Activated CD4-positive, alpha-beta T cell treated with anti-CD3 and anti-CD28 coated beads, Interleukin-2, Interleukin-4, amounts not matched to agents 100 ng/mL and 50 ng/mL, durations not matched to agents 16 hours and 8 hours (primary cell): Measurements from ENCODE around the gene MNX1.

ENCODE experiments used
- DNase-seq: peaks from one replicate; pipeline ENCODE4 v3.0.0-alpha.2; 2020; ENCODE audit warnings: low spot score

MNX1 gene

DNA sequence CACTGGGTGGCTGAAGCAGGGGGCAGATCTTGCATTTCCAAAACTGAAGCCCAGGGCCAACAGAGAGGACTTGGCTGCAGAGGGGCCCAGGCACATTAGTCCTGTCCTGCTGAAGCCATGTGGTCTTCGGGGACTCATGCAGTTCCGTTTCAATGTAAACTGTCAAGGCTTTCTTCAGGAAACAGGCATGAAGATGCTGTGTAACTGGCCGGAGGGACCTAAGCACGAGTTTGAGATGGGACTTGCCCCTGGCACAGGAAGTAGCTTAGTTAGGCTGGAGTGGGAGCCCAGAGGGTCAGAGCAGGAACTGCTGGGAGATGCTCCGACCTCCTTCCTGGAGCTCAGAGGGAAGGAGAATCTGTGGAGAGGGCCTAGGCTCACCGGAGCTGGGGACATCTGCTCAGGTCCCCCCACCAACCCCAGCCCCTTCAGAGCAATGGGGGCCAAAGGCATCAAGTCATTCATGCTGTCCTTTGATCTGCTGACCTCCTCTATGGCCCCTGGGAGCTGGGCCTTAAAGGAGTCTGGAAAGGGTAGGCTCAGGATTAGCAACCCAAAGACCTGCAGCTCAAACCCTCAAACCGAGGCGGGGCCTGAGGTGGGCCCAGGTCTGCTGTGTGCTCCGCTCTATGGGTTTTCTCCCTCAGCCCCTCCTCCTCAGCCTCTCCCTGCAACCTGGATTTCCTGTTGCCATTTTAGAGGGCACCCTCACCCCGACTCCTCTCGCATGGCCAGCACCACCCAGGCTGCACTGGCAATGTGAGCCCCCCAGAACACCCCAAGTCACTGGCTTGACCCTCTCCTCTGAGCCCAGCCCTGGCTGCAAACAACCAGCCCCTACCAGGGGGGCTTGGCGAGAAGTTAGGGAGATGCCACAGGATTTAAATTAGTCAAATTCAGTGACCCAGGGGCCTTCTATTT is 4.4 kb upstream of the MNX1 start:
- no peak for DNase-seq

DNA sequence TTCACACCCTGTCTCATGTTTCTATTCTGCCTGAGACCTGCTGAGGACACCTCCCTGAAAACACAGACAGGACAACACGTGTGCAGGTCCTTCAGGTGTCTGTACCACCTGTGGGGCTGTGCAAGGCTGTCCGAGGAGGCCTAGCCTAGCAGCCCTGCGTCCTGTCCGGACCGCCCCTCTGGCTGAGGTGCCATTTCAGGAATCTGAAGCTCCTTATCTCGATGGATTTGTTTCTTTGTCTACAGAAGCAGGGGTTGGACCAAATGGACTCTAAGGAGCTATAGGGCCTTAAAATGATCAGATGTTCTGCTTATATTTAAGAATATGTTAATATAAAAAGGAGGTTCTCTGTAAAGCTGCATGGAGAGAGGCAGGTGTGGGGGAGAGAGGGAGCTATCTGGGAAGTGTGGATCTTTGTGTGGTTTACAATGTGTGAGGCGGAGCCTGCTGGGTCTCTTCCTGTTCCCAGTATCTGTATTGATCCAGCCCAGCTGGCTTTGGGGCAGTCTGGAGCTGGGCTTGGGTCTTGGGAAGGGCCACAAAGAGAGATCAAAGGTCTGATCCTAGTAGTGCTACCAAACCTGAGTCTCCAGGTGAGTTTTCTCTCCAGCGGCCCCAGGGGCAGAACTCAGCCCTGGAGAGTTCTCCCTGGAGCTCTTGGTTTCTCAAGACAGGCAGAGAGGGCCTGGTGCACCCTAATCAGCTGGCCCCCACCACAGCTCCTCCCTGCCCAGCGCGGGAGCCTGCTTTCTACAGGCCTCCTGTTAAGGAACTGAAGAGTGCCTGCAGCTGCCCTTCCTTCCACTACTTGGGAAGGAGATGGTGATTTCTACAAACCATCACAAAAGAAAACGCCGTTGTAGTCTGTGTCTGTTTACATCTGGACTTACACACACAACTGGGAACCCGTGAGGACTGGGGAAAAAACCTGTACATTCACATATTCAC is 3.4 kb upstream of the MNX1 start:
- DNase-seq, result no peak

DNA sequence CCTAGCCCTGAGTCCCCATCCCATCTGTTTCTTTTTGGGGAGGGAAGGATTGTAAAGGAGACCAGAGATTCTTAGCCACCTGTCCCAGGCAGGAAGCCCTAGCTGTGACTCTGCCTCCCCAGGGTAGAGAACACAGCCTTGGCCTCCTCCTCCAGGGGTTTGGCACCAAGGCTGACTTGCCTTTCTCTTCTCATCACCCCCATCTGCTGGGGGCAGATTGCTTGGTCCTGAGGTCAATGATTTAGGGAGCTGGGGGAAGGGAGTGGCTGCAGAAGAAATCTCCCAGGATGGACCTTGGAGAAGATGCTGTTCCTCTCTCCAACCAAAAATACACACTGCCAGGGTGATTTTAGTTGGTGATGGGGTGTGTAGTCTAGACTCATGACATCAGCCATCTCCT is 2.6 kb upstream of the MNX1 start:
- DNase-seq, result no peak

GRCh38 chr7:157012113-157012547 is 1.7 kb upstream of the MNX1 start:
- DNase-seq, result no peak

GRCh38 chr7:157011333-157012112 is 1.1 kb upstream of the MNX1 start:
- no peak for DNase-seq

- no peak for DNase-seq
Measured at GRCh38 chr7:157009778-157010587, 480 bp downstream of the MNX1 start.

DNA sequence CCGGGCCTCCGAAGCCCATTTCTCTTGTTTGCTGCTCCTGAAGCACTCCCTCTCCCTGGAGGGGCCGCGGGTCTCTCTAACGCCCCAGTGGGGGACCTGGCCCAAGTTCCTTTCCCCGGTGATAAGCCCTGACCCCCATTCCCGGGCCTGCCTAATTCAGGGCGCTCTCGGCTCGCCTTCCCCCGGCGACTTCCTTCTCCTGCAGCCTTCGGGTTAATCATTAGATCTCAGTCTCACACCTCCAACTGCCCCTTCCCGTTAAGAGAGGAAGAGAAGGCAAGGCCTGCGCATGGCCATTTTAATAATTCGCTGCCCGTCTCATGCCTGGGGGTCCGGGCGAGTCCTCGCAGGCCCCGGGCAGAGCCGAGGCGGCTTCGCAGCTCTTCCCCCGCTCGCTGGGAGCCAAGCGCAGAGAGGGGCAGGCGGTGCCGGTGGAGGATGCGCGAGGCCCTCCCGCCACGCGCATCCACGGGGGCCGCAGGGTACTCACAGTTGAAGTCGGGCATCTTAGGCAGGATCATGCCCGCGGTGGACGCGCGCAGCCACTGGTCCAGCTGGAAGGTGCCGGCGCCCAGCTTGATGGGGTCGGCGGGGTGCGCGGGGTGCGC is 1.2 kb downstream of the MNX1 start:
- no peak for DNase-seq

GRCh38 chr7:157008206-157009169 is 2.0 kb downstream of the MNX1 start:
- no peak for DNase-seq

DNA sequence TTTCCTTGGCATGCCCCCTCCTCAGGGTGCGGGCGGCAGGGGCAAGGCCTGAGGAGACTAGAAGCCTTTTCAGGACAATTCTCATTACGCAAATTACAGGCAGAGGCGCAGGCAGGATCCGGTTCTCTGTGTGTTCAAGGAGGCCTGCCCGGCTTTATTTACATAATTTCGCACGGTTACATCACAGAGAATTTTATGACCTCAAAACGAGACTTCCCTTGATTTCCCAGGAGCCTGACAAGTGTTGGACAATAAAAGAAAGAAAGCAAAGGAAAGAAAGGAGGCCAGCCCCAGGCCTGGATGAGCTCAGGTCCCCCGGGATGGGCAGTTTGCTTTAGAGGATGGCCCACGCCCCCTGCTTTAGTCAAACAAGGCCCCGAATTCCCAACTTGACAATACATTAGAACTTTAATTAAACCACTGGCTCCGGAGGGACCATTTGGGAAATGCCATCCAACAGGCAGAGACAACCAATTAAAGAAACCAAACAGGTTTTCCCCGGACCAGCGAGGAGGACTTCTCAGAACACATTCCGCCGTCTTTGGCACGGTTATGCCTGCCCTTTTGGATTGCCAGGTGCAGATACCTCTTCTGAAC is 2.9 kb downstream of the MNX1 start:
- no peak for DNase-seq

DNA sequence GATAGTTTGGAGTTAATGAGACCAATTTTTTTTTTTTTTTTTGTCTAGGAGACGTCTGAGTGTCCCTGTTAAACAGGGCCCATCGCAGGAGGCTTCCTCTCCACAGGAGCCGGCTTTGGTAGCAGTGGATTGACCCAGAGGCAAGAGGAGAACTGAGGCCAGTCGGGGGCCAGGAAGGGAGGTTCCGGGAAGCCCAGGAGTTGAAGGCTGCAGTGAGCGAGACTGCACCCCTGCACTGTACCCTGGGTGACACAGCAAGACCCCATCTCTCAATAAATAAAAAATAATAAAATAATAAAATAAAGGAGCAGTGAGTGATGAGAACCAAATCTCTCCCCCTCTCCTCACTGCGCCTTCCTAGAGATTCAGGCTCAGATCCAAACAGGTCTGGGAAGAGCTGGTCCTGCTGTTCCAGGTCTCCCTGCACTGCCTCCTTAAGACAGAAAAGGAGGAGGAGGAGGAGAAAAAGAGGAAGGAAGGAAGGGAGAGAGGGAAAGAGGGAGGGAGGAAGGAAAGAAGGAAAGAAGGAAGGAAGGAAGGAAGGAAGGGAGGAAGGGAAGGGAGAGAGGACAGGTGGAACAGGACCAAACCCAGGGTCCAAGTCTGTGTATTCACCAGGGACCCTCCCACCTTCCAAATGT is 3.5 kb downstream of the MNX1 start:
- no peak for DNase-seq

GRCh38 chr7:157006205-157006747 is 4.2 kb downstream of the MNX1 start:
- DNase-seq, result no peak

DNA sequence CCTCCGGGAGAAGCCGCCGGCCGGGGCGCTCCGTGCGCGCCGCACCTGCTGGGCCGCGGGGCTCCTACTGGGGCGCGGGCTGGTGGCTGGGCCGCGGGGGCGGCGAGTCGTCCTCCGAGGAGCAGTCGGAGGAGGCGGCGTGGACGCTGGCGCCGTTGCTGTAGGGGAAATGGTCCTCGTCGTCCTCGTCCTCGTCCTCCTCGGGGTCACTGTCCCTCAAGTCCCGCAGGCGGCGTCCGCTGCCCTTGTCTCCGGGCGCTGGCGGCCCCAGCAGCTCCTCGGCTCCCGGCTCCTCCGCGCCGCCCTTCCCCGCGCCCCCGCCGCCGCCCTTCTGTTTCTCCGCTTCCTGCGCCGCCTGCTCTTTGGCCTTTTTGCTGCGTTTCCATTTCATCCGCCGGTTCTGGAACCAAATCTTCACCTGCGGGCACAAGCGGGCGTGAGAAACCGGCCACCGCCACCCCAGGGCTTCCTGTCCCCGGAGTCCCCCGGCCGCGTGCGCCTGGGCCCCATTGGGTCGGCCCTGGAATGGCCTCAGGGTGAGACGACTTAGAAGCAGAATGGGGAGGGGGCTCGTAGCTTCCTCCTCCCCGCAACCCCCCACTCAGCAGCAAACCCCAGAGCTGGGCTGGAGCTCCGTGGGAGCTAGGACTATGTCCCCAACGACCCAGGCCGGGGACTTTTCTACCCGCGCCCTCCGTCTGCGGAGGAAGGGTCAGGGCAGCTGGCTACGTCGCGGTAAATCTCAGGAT is 4.8 kb downstream of the MNX1 start:
- DNase-seq, result no peak

GRCh38 chr7:157004521-157005455 is 5.7 kb downstream of the MNX1 start:
- no peak for DNase-seq

- DNase-seq, result no peak
Measured at GRCh38 chr7:157003756-157004520, 6.5 kb downstream of the MNX1 start.

GRCh38 chr7:157003445-157003755 is 7.1 kb downstream of the MNX1 start:
- DNase-seq, result no peak
